ENCODE measurements around the gene CSRNP2.
"Not testable (repeated sequence)": the region's sequence is repeated elsewhere in the genome, so short reads cannot be mapped to it uniquely, and the experiment has no call there.

The CSRNP2 gene

DNA sequence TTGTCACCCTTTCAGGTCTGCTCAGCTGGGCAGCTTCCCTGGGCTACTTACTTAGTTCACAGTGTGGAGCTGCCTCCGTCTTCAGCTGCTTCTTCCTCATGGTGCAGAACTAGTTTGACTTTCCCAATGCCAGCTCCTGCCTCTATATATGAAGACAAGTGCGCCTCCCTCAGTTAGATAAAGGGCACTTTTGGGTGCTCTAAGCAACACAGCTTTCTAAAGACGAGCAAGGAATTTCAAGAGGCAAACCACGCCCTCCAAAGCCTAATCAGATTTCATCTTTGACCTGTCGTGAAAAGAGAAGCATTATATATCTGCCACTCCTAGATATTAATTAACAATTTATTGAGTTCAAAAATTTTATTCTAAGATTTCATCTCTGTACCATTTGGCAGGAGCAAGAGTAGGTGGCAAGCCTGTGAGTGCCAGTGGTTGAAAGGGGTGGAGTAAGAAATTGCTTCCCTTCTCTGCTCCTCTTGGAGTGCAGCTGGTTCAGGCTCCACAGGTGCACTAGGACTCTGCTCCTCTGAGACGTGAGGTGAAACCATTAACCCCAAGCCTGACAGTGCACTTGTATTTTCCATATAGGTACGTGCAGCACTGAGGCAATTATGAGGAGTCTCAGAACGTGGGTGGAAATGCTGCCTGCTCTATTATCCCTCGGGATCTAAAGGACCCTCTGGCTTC is 55.1 kb downstream of the CSRNP2 start:
- peak; percentile 58 for DNase-seq (ENCODE audit: low spot score)

DNA sequence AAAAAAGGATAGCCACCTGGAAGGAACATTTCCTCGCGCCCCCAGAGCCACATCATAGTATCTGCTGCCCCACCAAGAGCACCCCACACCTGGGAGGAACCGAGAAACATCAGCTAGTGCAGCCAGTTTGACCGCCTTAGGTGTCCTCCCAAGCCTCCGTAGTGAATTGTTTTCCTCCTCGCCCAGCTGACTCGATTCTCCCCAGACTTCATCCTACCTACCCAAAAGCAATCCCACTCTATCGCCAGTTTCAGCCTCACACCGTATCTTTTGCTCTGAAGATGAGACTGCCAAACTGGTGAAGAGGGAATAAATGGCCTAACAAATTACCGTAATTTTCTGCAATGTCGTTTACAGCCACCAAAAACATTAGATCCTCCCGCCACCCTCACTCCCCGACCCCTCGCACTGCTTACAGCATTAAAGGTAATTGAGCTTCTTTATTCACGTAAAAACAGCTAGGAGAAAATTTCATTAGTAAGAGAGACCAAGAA is 56.0 kb downstream of the CSRNP2 start:
- no peak for DNase-seq (ENCODE audit: low spot score)

DNA sequence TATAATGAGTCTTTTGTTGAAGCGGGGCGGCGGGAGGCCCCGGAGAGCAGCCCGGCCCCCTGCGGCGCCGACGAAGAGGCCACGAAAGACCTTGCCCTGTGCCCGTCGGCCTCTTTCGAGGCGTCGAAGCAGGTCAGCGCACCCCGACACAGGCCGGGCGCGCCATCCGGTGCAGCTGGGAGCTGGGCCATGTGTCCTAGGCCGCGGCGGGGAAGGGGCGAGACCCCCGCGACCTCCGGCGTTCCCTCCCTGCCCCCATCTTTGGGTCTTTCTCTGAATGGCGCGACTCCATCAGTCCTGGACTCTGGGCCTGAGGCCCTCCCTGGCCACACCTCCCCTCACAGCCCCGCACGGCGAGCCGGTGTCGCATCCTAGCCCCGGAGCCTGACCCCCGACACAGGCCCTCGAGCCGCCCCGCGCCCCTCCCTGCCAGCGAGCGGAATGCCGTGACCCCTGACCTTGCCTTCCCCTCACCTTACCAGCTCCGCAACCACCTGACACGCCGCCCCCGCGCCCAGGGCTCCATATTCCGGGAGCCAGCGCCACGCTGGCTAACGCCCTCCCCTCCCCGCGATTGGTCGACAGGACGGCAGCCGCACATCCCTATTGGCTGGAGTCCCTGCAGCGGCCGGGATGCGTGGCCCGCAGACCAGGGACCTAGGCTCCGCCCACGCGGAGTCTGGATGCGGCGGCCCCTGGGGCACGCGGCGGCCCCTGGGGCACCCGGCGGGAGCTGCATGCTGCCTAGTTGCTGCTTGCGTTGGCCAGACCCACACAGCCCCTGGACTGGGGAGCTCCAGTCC is 57.4 kb downstream of the CSRNP2 start, which contains the start of gene SLC11A2:
SLC11A2 (minus strand) TSS at position 549 of the 803 bp plus-strand sequence. CDS start 15,656 bp downstream, outside the sequence.
- DNase-seq (ENCODE audit: low spot score), result peak; percentile 99

GRCh38 chr12:51025338-51025835 is 58.0 kb downstream of the CSRNP2 start:
- DNase-seq (ENCODE audit: low spot score), result no peak

- no peak for DNase-seq (ENCODE audit: low spot score)
Observed at GRCh38 chr12:51023625-51024382, 59.6 kb downstream of the CSRNP2 start.

DNA sequence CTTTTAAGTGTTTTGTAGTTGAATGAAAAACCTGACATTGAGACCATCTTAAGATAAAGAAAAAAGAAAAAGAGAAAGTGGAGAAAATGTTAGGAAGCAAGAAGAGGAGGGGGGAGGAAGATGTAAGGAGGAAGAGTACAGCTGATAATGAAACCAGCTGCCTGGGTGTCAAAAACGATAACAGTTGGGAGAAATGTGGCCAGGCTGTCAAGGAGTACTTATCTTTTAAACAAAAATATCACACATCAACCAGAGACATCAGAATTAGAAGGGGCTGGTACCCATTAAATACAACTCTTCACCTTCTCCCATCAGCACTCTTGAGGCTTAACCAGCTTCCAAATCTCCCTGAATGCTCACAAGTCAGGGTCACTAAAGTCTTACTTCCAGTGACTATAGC is 61.7 kb downstream of the CSRNP2 start:
- no peak for DNase-seq (ENCODE audit: low spot score)

- DNase-seq (ENCODE audit: low spot score), result no peak
Observed at GRCh38 chr12:51020448-51021182, 62.8 kb downstream of the CSRNP2 start.

DNA sequence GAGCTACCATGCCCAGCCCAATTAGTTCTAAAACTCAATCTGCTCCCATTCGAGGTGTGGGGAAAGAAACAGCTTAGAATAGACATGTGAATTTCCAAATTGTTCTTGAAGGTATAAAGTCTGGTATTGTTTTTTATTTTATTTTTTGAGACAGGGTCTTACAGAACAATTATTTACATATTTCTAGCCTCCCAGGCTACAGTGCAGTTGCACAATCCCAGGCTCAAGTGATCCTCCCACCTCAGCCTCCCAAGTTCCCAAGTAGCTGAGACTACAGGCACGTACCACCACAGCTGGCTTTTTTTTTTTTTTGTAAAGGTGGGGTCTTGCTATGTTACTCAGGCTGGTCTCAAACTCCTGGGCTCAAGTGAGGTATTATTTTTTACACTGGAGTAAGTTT is 63.5 kb downstream of the CSRNP2 start:
- no peak for DNase-seq (ENCODE audit: low spot score)

GRCh38 chr12:51018956-51019355 is 64.4 kb downstream of the CSRNP2 start:
- DNase-seq (ENCODE audit: low spot score), result no peak

DNA sequence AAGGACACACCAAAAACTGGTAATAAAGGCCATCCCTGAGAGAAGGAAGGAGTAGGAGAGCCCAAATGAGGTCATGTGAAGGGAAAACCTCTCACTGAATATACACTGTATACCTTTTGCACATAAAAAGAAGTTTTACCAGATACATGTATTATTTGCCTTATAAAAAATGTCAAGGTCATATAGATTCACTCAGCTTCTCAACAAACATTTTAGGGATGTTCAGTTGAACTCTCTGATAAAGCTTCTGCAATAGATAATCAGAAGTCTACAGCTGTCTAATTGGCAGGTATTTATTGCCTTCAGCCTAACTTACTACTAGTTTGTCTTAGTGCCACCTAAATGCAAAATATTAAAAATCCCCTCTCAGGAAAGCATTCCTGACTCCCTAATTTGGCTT is 65.9 kb downstream of the CSRNP2 start:
- no peak for DNase-seq (ENCODE audit: low spot score)

DNA sequence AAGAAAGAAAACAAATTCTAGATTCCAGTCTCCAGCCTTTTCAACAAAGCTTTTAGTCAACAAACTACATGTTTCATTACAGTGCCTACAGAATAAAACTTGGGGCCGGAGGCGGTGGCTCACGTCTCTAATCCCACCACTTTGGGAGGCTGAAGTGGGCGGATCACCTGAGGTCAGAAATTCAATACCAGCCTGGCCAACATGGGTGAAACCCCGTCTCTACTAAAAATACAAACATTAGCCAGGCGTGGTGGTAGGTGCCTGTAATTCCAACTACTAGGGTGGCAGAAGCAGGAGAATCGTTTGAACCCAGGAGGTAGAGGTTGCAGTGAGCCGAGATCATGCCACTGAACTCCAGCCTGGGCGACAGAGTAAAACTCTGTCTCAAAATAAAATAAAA is 68.9 kb downstream of the CSRNP2 start:
- not testable (repeated sequence) for DNase-seq (ENCODE audit: low spot score)

DNA sequence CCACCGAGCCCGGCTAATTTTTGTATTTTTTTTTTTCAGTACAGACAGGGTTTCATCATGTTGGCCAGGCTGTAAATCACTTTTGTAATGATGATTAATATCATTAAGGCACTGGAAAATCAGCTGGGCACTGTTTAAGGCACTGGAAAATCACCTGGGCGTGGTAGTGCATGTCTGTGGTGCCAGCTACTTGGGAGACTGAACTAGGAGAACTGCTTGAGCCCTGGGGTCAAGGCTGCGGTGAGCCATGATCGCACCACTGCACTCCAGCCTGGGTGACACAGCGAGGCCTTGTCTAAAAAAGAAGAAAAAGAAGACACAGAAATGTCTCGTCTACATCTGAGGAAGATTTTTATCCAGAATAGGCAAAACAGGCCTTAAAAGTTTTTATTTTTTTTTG is 70.0 kb downstream of the CSRNP2 start:
- DNase-seq (ENCODE audit: low spot score), result no peak

- DNase-seq (ENCODE audit: low spot score), result no peak
Observed at GRCh38 chr12:51012570-51013236, 70.7 kb downstream of the CSRNP2 start.

DNA sequence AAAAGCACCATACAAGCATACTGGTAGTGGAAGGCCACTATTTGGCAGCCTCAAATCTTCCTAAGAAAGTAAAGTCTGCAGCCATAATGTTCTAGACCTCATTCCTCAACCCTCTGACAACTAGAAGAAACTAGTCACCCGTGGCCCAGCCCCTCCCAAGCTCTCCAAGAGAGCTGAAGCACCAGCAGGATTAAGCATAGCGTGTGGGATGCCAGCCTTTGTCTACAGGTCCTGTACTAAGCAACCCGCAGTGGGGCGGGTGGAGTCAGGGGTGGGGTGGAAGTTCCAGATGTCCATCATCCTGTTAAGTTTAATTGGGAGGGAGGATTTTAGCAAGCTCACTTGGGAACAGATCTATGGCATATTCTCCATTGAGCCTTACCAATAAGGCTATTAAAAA is 71.4 kb downstream of the CSRNP2 start:
- DNase-seq (ENCODE audit: low spot score), result peak; percentile 86

Measured in D341Med (cell line).